ENCODE results near the gene HOXC10. TPM values are rescaled to one million over a fixed set of nuclear protein-coding genes. Genes with fewer than 3 reads are reported as not detected.

The HOXC10 gene
- total RNA-seq, 4 donors from 2014 or later, result not detected

DNA sequence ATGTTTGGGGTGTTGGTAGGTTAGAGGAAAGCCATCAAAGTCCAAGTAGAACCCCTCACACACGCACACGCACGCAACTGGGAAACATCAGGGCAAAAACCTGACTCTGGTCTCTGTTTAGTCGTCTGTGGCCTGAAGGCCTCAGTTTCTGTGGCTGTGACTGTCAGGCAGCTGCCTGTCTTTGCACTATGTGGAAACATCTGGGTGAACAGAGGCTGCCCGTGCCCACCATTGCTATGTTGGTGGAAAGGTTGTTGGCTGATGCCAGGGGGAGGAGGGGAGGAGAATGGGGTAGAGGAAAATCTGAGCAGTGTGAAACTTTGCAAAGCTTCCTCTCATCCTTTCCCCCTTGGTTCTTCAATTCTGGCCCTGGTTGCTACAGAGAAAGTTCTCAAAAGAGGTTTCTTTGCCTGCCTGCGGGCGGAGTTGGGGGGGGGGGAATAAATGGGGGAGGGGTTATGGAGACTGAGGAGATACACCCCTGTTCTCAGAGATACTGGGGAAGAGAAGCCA lies 7.5 kb downstream of the HOXC10 start:
- H3K4me3 ChIP-seq, result no peak overlapping the region
- in situ Hi-C loops (cut with MboI; ENCODE audit: low pct_ligation_motif_present in 1 of 4, low pct_unique_long_range_greater_than_20kb in 1 of 4, low sequenced_read_pairs in 3 of 4), result loop anchor here in 1 of 4 donors (25.0 kb wide), 1 partner anchor 205 kb away; no protein-coding TSS in a partner anchor
- H3K27me3 ChIP-seq, result peaks cover 100% of the 10 kb centered on the region
- H3K4me1 ChIP-seq, result peaks cover 16 to 31% (median 23%) of the 10 kb centered on the region in 4 donors
- no peak overlapping the region for H3K27ac ChIP-seq
- intact Hi-C loops (cut with DNase I; ENCODE audit: low total_unique reads), result no loop called here
- no peak for DNase-seq
- H3K9me3 ChIP-seq, result no peaks in the 10 kb centered on the region
- TF ChIP-seq POLR2AphosphoS5 (IDR thresholded peaks at IDR 0.05) (no peak), EP300 (IDR thresholded peaks at IDR 0.05; ENCODE audit: low read depth) (no peak), POLR2A (IDR thresholded peaks at IDR 0.05) (no peak)
- TF ChIP-seq, protein P1, sequence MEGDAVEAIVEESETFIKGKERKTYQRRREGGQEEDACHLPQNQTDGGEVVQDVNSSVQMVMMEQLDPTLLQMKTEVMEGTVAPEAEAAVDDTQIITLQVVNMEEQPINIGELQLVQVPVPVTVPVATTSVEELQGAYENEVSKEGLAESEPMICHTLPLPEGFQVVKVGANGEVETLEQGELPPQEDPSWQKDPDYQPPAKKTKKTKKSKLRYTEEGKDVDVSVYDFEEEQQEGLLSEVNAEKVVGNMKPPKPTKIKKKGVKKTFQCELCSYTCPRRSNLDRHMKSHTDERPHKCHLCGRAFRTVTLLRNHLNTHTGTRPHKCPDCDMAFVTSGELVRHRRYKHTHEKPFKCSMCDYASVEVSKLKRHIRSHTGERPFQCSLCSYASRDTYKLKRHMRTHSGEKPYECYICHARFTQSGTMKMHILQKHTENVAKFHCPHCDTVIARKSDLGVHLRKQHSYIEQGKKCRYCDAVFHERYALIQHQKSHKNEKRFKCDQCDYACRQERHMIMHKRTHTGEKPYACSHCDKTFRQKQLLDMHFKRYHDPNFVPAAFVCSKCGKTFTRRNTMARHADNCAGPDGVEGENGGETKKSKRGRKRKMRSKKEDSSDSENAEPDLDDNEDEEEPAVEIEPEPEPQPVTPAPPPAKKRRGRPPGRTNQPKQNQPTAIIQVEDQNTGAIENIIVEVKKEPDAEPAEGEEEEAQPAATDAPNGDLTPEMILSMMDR (IDR thresholded peaks at IDR 0.05), result no peak
- WGBS, 2 donors (ENCODE audit: low coverage in 1 of 2), result 59 to 70% methylated on average over 6 to 7 of the region's 7 CpGs
- H3K36me3 ChIP-seq, result no peaks in the 10 kb centered on the region

DNA sequence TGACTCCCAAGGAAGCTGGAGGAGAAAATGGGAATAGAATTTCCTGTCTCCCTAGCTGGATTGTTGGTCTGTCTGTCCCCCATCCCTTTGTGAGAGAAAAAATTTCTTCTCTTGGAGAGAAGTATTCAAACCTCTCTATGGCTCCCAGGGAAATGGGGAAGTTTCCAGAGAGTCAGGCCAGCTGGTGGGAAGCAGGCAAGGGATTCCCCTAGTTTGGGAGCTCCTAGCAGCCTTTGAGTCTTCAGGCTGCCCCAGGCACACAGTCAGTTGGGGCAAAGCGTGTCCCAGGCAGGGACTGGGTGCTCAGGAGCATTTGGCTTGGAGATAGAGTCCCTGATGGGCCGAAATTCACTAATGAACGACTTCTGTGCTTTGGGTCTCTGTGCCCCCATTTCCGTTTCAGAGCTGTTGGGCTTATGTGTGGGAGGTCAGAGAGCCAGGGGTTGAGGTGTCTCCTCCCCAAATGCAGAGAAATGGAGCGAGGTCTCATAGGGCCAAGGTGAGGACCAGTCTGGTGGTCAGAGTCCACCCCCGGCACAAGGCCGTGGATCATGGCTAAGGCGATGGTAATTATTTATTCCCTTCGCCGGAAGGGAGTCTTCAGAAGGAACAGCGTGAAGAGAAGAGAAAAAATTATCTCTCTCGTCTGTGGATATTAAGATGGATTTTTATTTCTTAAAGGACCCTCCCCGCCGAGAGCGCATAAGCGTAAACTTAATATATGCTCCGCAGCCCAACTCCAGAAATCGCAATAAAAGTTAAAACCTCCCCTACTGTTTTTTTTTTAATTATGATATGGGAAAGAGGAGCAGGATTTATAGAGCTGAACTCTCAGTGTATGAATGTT lies 8.4 kb downstream of the HOXC10 start:
- peaks cover 16 to 31% (median 23%) of the 10 kb centered on the region in 4 donors for H3K4me1 ChIP-seq
- TF ChIP-seq POLR2AphosphoS5 (IDR thresholded peaks at IDR 0.05) (no peak), EP300 (IDR thresholded peaks at IDR 0.05; ENCODE audit: low read depth) (no peak), POLR2A (IDR thresholded peaks at IDR 0.05) (no peak)
- TF ChIP-seq, protein P1 (IDR thresholded peaks at IDR 0.05), result no peak
- no peak overlapping the region for H3K27ac ChIP-seq
- in situ Hi-C loops (cut with MboI; ENCODE audit: low pct_ligation_motif_present in 1 of 4, low pct_unique_long_range_greater_than_20kb in 1 of 4, low sequenced_read_pairs in 3 of 4) (loop anchor here in 1 of 4 donors (25.0 kb wide), 1 partner anchor 206 kb away; no protein-coding TSS in a partner anchor), intact Hi-C loops (cut with DNase I; ENCODE audit: low total_unique reads) (no loop called here)
- WGBS, 2 donors (ENCODE audit: low coverage in 1 of 2), result 60 to 62% methylated on average over 10 to 18 of the region's 18 CpGs
- H3K36me3 ChIP-seq, result no peaks in the 10 kb centered on the region
- H3K9me3 ChIP-seq, result no peaks in the 10 kb centered on the region
- no peak for DNase-seq
- H3K27me3 ChIP-seq, result peaks cover 100% of the 10 kb centered on the region
- no peak overlapping the region for H3K4me3 ChIP-seq

DNA sequence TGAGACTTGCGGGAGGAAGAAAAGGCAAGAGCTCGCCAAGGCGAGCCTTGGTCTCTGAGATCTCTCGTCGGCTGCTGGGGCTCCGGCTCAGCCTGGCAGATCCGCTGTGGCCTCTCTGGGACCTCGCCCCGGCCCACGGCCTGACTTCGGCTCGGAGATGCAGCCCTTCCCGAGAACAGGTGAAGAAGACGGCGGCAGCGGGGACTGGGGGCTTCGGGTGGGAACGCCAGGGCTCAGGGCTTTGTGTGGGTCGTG lies 9.0 kb downstream of the HOXC10 start:
- WGBS, 2 donors (ENCODE audit: low coverage in 1 of 2), result 20 to 45% methylated on average over 4 to 19 of the region's 19 CpGs

More for the DNA sequence above, 9.0 kb downstream of the HOXC10 start:
- intact Hi-C loops (cut with DNase I; ENCODE audit: low total_unique reads), result no loop called here
- in situ Hi-C loops (cut with MboI; ENCODE audit: low pct_ligation_motif_present in 1 of 4, low pct_unique_long_range_greater_than_20kb in 1 of 4, low sequenced_read_pairs in 3 of 4), result loop anchor here in 1 of 4 donors (25.0 kb wide), 1 partner anchor 207 kb away; no protein-coding TSS in a partner anchor
- no peak overlapping the region for H3K27ac ChIP-seq
- no peaks in the 10 kb centered on the region for H3K36me3 ChIP-seq
- H3K4me1 ChIP-seq, result peaks cover 16 to 31% (median 23%) of the 10 kb centered on the region in 4 donors
- no peak for DNase-seq
- no peaks in the 10 kb centered on the region for H3K9me3 ChIP-seq
- H3K4me3 ChIP-seq, result no peak overlapping the region
- TF ChIP-seq, protein P1 (IDR thresholded peaks at IDR 0.05), result no peak
- no peak for TF ChIP-seq POLR2A (IDR thresholded peaks at IDR 0.05)
- TF ChIP-seq EP300 (IDR thresholded peaks at IDR 0.05; ENCODE audit: low read depth), result no peak
- TF ChIP-seq POLR2AphosphoS5 (IDR thresholded peaks at IDR 0.05), result no peak
- peaks cover 100% of the 10 kb centered on the region for H3K27me3 ChIP-seq

Data from transverse colon (tissue), 4 donors.